ENCODE data around the gene DPP4. TPM values are rescaled to one million over a fixed set of nuclear protein-coding genes. Genes with fewer than 3 reads are reported as not detected.

Gene DPP4
- total and polyA plus RNA-seq, 2 experiments from 2014 or later = 149 to 218 TPM

GRCh38 chr2:162086904-162087303, 12.9 kb upstream of the DPP4 start:
- Histone ChIP-seq H3K36me3 (replicated peaks; ENCODE audit: insufficient read depth, low read depth) (no peaks in the 10 kb centered on the region), H3K9me3 (ENCODE audit: low read depth) (no peaks in the 10 kb centered on the region), H3K4me2 (no peak overlapping the region), H3K9me2 (replicated peaks; ENCODE audit: insufficient read depth) (no peaks in the 10 kb centered on the region), H3K27me3 (no peaks in the 10 kb centered on the region), H4K20me1 (ENCODE audit: insufficient read depth, poor library complexity, severe bottlenecking) (no peaks in the 10 kb centered on the region), H2AFZ (no peak overlapping the region), H3K79me2 (no peaks in the 10 kb centered on the region), H3K4me1 (ENCODE audit: insufficient read depth) (peaks cover 31% of the 10 kb centered on the region), H3K27ac (no peak overlapping the region), H3K4me3 (no peak overlapping the region)
- WGBS (ENCODE audit: low lambda C conversion rate, missing lambda C conversion rate) = 85% methylated on average over 2 of the region's 2 CpGs
- no peak for TF ChIP-seq CTCF (IDR thresholded peaks at IDR 0.05; ENCODE audit: poor library complexity)
- TF ChIP-seq EZH2 (IDR thresholded peaks at IDR 0.05; ENCODE audit: borderline replicate concordance) = no peak
- TF ChIP-seq EZH2phosphoT487 (IDR thresholded peaks at IDR 0.05; ENCODE audit: low read depth, severe bottlenecking, unreplicated experiment) = no peak
- no peak for DNase-seq (ENCODE audit: low spot score)

GRCh38 chr2:162085090-162085891, 11.3 kb upstream of the DPP4 start:
- Histone ChIP-seq H3K4me1 (ENCODE audit: insufficient read depth) (peaks cover 19% of the 10 kb centered on the region), H3K27ac (peak overlapping the region; percentile 83), H3K27me3 (no peaks in the 10 kb centered on the region), H3K9me2 (replicated peaks; ENCODE audit: insufficient read depth) (no peaks in the 10 kb centered on the region), H3K4me2 (no peak overlapping the region), H3K4me3 (no peak overlapping the region), H3K36me3 (replicated peaks; ENCODE audit: insufficient read depth, low read depth) (no peaks in the 10 kb centered on the region), H4K20me1 (ENCODE audit: insufficient read depth, poor library complexity, severe bottlenecking) (no peaks in the 10 kb centered on the region), H3K9me3 (ENCODE audit: low read depth) (no peaks in the 10 kb centered on the region), H3K79me2 (no peaks in the 10 kb centered on the region), H2AFZ (no peak overlapping the region)
- 40% methylated on average over 3 of the region's 3 CpGs for WGBS (ENCODE audit: low lambda C conversion rate, missing lambda C conversion rate)
- peak; percentile 48 for DNase-seq (ENCODE audit: low spot score)
- TF ChIP-seq CTCF (IDR thresholded peaks at IDR 0.05; ENCODE audit: poor library complexity) (no peak), EZH2 (IDR thresholded peaks at IDR 0.05; ENCODE audit: borderline replicate concordance) (no peak), EZH2phosphoT487 (IDR thresholded peaks at IDR 0.05; ENCODE audit: low read depth, severe bottlenecking, unreplicated experiment) (no peak)

- Histone ChIP-seq H4K20me1 (ENCODE audit: insufficient read depth, poor library complexity, severe bottlenecking) (no peaks in the 10 kb centered on the region), H2AFZ (no peak overlapping the region), H3K36me3 (replicated peaks; ENCODE audit: insufficient read depth, low read depth) (no peaks in the 10 kb centered on the region), H3K4me2 (no peak overlapping the region), H3K27me3 (no peaks in the 10 kb centered on the region), H3K9me3 (ENCODE audit: low read depth) (no peaks in the 10 kb centered on the region), H3K4me3 (no peak overlapping the region), H3K4me1 (ENCODE audit: insufficient read depth) (peaks cover 11% of the 10 kb centered on the region), H3K9me2 (replicated peaks; ENCODE audit: insufficient read depth) (no peaks in the 10 kb centered on the region), H3K27ac (peak overlapping the region; percentile 83), H3K79me2 (no peaks in the 10 kb centered on the region)
- TF ChIP-seq EZH2 (IDR thresholded peaks at IDR 0.05; ENCODE audit: borderline replicate concordance) (no peak), CTCF (IDR thresholded peaks at IDR 0.05; ENCODE audit: poor library complexity) (no peak), EZH2phosphoT487 (IDR thresholded peaks at IDR 0.05; ENCODE audit: low read depth, severe bottlenecking, unreplicated experiment) (no peak)
- no peak for DNase-seq (ENCODE audit: low spot score)
- 23% methylated on average over 2 of the region's 2 CpGs for WGBS (ENCODE audit: low lambda C conversion rate, missing lambda C conversion rate)
Measured at GRCh38 chr2:162084536-162084935, 10.5 kb upstream of the DPP4 start.
